GM06990 (cell line): ENCODE data around the gene TSPAN11.

ENCODE experiments used
- DNase-seq: peaks from one replicate; pipeline ENCODE4 v3.0.0-alpha.2; 2011; ENCODE audit not compliant: insufficient read length; ENCODE audit errors: extremely low read depth
- H3K27me3 ChIP-seq: replicated peaks from 2 replicates; pipeline ENCODE4 v1.6.0; 2011; ENCODE audit warnings: low read length; ENCODE audit not compliant: control insufficient read depth, insufficient read depth
- H3K36me3 ChIP-seq: 2 replicates; pipeline ENCODE4 v1.5.1; 2011; ENCODE audit warnings: low read length; ENCODE audit not compliant: control insufficient read depth, insufficient read depth
- H3K4me3 ChIP-seq: replicated peaks from 2 replicates; pipeline ENCODE4 v1.5.1; 2011; ENCODE audit warnings: low read depth, mild to moderate bottlenecking, control low read depth, low read length
- TF ChIP-seq, protein P1 (sequence below): IDR thresholded peaks from 2 replicates; pipeline ENCODE4 v1.5.1; 2011; ENCODE audit warnings: low read length, control low read depth, mild to moderate bottlenecking, inconsistent platforms; ENCODE audit not compliant: insufficient read depth, poor library complexity, severe bottlenecking

The TSPAN11 gene

DNA sequence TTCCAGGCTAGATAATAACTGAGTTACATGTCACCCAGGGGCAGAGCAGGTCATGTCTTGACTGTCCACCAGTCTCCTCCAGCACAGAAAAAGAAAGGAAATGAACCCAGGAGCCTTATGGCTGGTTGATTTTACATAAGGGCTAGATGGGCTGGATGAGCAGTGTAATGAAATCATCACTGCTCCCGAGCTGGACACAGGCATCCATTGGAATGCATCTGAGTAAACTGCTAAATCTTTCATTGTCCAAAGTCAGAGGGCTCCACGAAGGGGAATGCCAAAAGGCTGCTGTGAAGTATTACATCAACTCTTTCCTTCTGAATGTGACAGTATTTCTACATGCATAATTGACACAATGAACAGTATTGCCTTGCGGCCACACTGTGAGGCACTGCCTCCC, 30.1 kb upstream of the TSPAN11 start:
- TF ChIP-seq, protein P1, sequence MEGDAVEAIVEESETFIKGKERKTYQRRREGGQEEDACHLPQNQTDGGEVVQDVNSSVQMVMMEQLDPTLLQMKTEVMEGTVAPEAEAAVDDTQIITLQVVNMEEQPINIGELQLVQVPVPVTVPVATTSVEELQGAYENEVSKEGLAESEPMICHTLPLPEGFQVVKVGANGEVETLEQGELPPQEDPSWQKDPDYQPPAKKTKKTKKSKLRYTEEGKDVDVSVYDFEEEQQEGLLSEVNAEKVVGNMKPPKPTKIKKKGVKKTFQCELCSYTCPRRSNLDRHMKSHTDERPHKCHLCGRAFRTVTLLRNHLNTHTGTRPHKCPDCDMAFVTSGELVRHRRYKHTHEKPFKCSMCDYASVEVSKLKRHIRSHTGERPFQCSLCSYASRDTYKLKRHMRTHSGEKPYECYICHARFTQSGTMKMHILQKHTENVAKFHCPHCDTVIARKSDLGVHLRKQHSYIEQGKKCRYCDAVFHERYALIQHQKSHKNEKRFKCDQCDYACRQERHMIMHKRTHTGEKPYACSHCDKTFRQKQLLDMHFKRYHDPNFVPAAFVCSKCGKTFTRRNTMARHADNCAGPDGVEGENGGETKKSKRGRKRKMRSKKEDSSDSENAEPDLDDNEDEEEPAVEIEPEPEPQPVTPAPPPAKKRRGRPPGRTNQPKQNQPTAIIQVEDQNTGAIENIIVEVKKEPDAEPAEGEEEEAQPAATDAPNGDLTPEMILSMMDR: no peak
- no peaks in the 10 kb centered on the region; the same call in 1 of the 2 replicates for H3K27me3 ChIP-seq
- DNase-seq: no peak
- H3K4me3 ChIP-seq: no peak overlapping the region
- no peaks in the 10 kb centered on the region for H3K36me3 ChIP-seq

DNA sequence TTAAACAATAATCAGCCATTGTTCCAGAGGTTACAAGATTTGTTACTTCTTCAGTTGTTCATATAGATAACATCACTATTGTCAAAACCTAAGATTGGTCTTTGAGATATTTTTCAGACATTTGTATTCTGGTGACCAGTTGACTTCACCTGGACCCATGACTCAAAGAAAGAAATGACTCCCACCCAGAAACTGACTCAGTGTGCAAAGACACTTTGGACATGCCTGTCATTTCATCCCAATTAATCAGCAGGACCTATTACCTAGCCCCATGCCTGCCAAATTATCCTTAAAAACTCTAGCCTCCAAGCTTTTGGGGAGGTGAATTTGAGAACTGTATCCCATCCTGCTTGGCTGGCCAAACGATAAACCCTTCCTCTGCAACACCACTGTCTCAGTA, 27.7 kb upstream of the TSPAN11 start:
- TF ChIP-seq, protein P1: no peak
- no peak for DNase-seq
- Histone ChIP-seq H3K27me3 (no peaks in the 10 kb centered on the region; the same call in 1 of the 2 replicates), H3K4me3 (no peak overlapping the region), H3K36me3 (no peaks in the 10 kb centered on the region)

DNA sequence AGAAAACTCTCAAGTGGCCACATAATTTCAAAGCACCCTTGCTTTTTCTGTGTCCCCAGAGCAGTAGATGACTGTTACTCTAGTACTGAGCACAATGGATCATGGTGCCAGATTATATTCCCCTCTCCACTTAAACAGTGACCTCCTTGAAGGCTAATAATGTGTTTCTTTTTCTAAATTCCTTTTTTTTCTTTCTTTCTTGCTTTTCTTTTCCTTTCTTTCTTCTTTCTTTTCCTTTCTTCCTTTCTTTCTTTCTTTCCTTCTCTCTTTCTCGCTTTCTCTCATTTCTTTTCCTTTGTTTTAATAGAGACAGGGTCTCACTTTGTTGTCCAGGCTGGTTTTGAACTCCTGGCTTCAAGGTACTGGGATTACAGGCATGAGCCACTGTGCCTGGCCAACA, 26.2 kb upstream of the TSPAN11 start:
- no peaks in the 10 kb centered on the region for H3K36me3 ChIP-seq
- TF ChIP-seq, protein P1: no peak
- no peak for DNase-seq
- H3K27me3 ChIP-seq: no peaks in the 10 kb centered on the region; the same call in 1 of the 2 replicates
- no peak overlapping the region for H3K4me3 ChIP-seq

DNA sequence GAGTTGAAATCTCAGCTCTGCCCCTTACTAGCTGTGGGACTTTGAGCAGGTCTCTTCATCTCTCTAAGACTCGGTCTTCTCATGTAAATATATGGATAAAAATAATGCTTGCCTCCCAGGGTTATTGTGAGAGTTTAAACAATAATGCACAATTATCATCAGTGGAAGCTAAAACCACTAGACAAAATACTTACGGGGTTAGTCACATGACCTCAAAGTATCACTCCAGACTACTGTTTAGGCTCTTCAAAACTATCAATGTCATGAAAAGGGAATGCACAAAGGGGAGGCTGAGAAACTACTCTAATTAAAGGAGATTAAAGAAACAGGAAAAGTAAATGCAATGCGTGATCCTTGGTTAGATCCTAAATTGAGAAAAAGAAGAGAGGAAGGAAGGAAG, 24.5 kb upstream of the TSPAN11 start:
- Histone ChIP-seq H3K4me3 (no peak overlapping the region), H3K36me3 (no peaks in the 10 kb centered on the region), H3K27me3 (no peaks in the 10 kb centered on the region; the same call in 1 of the 2 replicates)
- TF ChIP-seq, protein P1: no peak
- no peak for DNase-seq

DNA sequence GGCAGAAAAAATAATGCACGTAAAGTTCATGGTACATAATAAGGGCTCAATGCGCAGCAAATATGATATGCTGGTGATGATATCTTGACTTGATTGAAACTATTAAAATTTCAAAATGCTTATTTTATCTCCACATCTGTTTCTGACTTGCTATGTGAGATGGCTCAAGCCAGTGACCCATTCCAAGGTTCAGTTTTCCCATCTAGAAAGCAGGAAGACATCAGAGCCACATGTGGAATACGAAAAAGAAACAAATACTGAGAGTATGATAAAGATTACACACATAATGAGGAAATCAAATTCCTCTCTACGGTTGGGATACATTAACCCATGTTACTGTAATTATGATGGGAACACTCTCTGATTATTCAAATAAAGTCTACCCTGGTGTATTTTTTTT, 24.0 kb upstream of the TSPAN11 start:
- Histone ChIP-seq H3K36me3 (no peaks in the 10 kb centered on the region), H3K27me3 (no peaks in the 10 kb centered on the region; the same call in 1 of the 2 replicates), H3K4me3 (no peak overlapping the region)
- no peak for DNase-seq
- TF ChIP-seq, protein P1: no peak

DNA sequence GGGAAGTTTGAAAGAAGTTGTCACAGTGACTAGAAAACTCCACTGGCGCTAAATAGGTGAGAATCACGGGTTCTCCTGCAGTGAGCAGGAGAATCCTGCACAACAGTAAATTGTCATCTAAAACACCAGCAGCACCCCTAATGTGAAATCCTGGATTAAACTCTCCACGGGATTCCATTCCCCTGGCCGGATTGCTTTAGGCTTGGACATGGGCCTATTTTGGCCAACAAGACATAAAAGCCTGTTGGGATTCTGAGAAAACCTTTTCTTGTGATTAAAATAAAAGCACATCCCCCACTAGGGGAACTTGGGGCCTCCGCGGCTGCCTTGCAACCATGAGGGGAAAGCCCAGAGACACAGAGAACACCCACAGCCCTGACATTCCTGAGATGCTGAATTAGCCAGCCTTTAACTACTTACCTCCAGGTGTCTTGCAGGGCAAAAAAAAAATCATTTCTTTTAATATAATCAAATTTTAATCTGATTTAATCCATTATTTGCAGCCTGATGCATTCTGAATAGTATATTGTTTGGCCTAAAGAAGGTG, 21.0 kb upstream of the TSPAN11 start:
- Histone ChIP-seq H3K4me3 (no peak overlapping the region), H3K27me3 (no peaks in the 10 kb centered on the region), H3K36me3 (no peaks in the 10 kb centered on the region)
- no peak for DNase-seq
- TF ChIP-seq, protein P1: no peak
